Measurements from ENCODE around the gene CRYGS. TPM values are rescaled to one million over a fixed set of nuclear protein-coding genes. Genes with fewer than 3 reads are reported as not detected.
"Not testable (repeated sequence)": the region's sequence is repeated elsewhere in the genome, so short reads cannot be mapped to it uniquely, and the experiment has no call there.

The CRYGS gene
- total and polyA plus RNA-seq, 2 donors (not counting 1 experiment from before 2014, with no cell fraction given) = 3.6 to 10.9 TPM

DNA sequence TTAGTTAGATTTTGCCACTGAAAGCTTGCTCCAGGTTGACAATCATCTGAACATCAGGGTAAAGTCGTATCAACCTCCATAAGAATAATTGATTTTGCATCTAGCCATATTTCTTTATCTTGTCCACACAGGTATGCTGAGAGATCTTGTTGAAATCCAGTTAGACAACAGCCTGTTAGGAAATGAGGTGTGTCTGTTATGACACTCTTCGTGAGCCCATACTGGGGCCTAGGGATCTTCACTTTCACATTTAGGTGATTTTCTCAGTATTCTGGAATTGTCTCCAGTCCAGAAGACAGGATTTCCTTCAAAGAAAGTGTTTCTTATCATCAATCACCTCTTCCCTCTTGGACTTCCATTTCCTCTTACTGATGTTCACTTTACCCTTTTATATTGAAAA, 44.5 kb upstream of the CRYGS start:
- Histone ChIP-seq H3K4me2 (replicated peaks; ENCODE audit: low read depth, low read length, poor library complexity, severe bottlenecking) (no peak overlapping the region), H3K4me3 (ENCODE audit: control extremely low read depth in 1 of 5, extremely low read depth in 1 of 5, insufficient read depth in 1 of 5, low read depth in 2 of 5, low read length in 4 of 5) (no peak overlapping the region), H3K27ac (ENCODE audit: low read length in 2 of 2) (no peak overlapping the region), H3K79me2 (ENCODE audit: control insufficient read depth, insufficient read depth, low read length) (no peaks in the 10 kb centered on the region), H4K20me1 (ENCODE audit: control insufficient read depth, insufficient read depth, low read length, poor library complexity, severe bottlenecking) (no peaks in the 10 kb centered on the region), H3K27me3 (replicated peaks in 1 of 4; ENCODE audit: control extremely low read depth in 1 of 4, control insufficient read depth in 3 of 4, insufficient read depth in 4 of 4, low read length in 3 of 4) (no peaks in the 10 kb centered on the region), H3K4me1 (ENCODE audit: control insufficient read depth in 2 of 2, insufficient read depth in 2 of 2, low read length in 2 of 2) (no peaks in the 10 kb centered on the region), H3K9me3 (ENCODE audit: control extremely low read depth in 1 of 3, control insufficient read depth in 2 of 3, insufficient read depth in 1 of 3, low read length in 2 of 3) (no peaks in the 10 kb centered on the region), H3K36me3 (replicated peaks in 1 of 2; ENCODE audit: control extremely low read depth in 1 of 2, control insufficient read depth in 1 of 2, extremely low read depth in 1 of 2, insufficient read depth in 2 of 2, low read length in 1 of 2) (peaks cover 20 to 25% of the 10 kb centered on the region in 2 experiments), H2AFZ (ENCODE audit: insufficient read depth, low read depth, low read length, poor library complexity, severe bottlenecking) (no peak overlapping the region), H3K9ac (ENCODE audit: low read length) (no peak overlapping the region)
- ChIA-PET POLR2A (no interaction called here), CTCF (interaction anchor here (1.0 kb wide), 1 partner anchor 27 kb away, joined by 3 read pairs; no protein-coding TSS in a partner anchor)
- ATAC-seq (ENCODE audit: low read depth) (no peak), DNase-seq (no peak)
- Mint-ChIP-seq H3K4me3 (no peak overlapping the region), H3K4me1 (no peaks in the 10 kb centered on the region), H3K27ac (no peak overlapping the region), H3K27me3 (no peaks in the 10 kb centered on the region), H3K9me3 (ENCODE audit: insufficient read depth) (no peaks in the 10 kb centered on the region)
- TF ChIP-seq CTCF (IDR thresholded peaks at IDR 0.05) = no peak
- no peak for TF ChIP-seq EZH2 (IDR thresholded peaks at IDR 0.05; ENCODE audit: borderline replicate concordance, insufficient read depth, low read depth, low read length, poor library complexity, severe bottlenecking)
- intact Hi-C loops (cut with micrococcal nuclease) = no loop called here
- 100% methylated on average over 1 of the region's 2 CpGs for WGBS (ENCODE audit: insufficient coverage)

- no peak for TF ChIP-seq CTCF (IDR thresholded peaks at IDR 0.05)
- no peak for TF ChIP-seq EZH2 (IDR thresholded peaks at IDR 0.05; ENCODE audit: borderline replicate concordance, insufficient read depth, low read depth, low read length, poor library complexity, severe bottlenecking)
Measured at GRCh38 chr3:186587183-186587582, 43.0 kb upstream of the CRYGS start.

DNA sequence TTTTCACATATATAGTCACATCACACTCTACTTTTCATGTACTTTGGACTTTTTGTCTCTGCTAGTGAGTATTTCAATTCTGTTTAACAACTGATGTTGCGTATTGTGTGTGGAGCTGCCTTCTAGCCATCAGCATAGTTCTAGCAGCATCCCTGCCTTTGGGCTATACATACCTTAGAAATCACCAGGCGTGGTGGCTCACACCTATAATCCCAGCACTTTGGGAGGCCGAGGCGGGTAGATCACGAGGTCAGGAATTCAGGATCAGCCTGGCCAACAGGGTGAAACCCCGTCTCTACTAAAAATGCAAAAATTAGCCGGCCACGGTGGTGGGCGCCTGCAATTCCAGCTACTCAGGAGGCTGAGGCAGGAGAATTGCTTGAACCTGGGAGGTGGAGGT, 42.1 kb upstream of the CRYGS start:
- H3K79me2 ChIP-seq (ENCODE audit: control insufficient read depth, insufficient read depth, low read length); H3K4me2 ChIP-seq (replicated peaks; ENCODE audit: low read depth, low read length, poor library complexity, severe bottlenecking); ATAC-seq (ENCODE audit: low read depth); DNase-seq; H3K4me3 ChIP-seq (ENCODE audit: control extremely low read depth in 1 of 5, extremely low read depth in 1 of 5, insufficient read depth in 1 of 5, low read depth in 2 of 5, low read length in 4 of 5); POLR2A ChIA-PET; H3K9ac ChIP-seq (ENCODE audit: low read length); H3K27me3 Mint-ChIP-seq; H3K27ac ChIP-seq (ENCODE audit: low read length in 2 of 2); H3K27me3 ChIP-seq (replicated peaks in 1 of 4; ENCODE audit: control extremely low read depth in 1 of 4, control insufficient read depth in 3 of 4, insufficient read depth in 4 of 4, low read length in 3 of 4); H3K4me3 Mint-ChIP-seq; H3K9me3 Mint-ChIP-seq (ENCODE audit: insufficient read depth); intact Hi-C loops (cut with micrococcal nuclease); H2AFZ ChIP-seq (ENCODE audit: insufficient read depth, low read depth, low read length, poor library complexity, severe bottlenecking); H3K27ac Mint-ChIP-seq; H4K20me1 ChIP-seq (ENCODE audit: control insufficient read depth, insufficient read depth, low read length, poor library complexity, severe bottlenecking); H3K9me3 ChIP-seq (ENCODE audit: control extremely low read depth in 1 of 3, control insufficient read depth in 2 of 3, insufficient read depth in 1 of 3, low read length in 2 of 3); H3K4me1 Mint-ChIP-seq; H3K4me1 ChIP-seq (ENCODE audit: control insufficient read depth in 2 of 2, insufficient read depth in 2 of 2, low read length in 2 of 2): not testable (repeated sequence)
- 100% methylated on average over 2 of the region's 9 CpGs for WGBS (ENCODE audit: insufficient coverage)
- peaks cover 38 to 49% of the 10 kb centered on the region in 2 experiments for H3K36me3 ChIP-seq (replicated peaks in 1 of 2; ENCODE audit: control extremely low read depth in 1 of 2, control insufficient read depth in 1 of 2, extremely low read depth in 1 of 2, insufficient read depth in 2 of 2, low read length in 1 of 2)
- CTCF ChIA-PET = interaction anchor here (0.6 to 2.3 kb wide), 4 partner anchors 29 to 1027 kb away, joined by 5 to 10 read pairs (median 6); no protein-coding TSS in a partner anchor

More at GRCh38 chr3:186587183-186587582, 43.0 kb upstream of the CRYGS start:
- Histone ChIP-seq H3K27ac (ENCODE audit: low read length in 2 of 2) (no peak overlapping the region), H3K27me3 (replicated peaks in 1 of 4; ENCODE audit: control extremely low read depth in 1 of 4, control insufficient read depth in 3 of 4, insufficient read depth in 4 of 4, low read length in 3 of 4) (no peaks in the 10 kb centered on the region), H3K79me2 (ENCODE audit: control insufficient read depth, insufficient read depth, low read length) (no peaks in the 10 kb centered on the region), H3K4me1 (ENCODE audit: control insufficient read depth in 2 of 2, insufficient read depth in 2 of 2, low read length in 2 of 2) (no peaks in the 10 kb centered on the region), H3K4me2 (replicated peaks; ENCODE audit: low read depth, low read length, poor library complexity, severe bottlenecking) (no peak overlapping the region), H3K36me3 (replicated peaks in 1 of 2; ENCODE audit: control extremely low read depth in 1 of 2, control insufficient read depth in 1 of 2, extremely low read depth in 1 of 2, insufficient read depth in 2 of 2, low read length in 1 of 2) (peaks cover 32 to 39% of the 10 kb centered on the region in 2 experiments), H3K9me3 (ENCODE audit: control extremely low read depth in 1 of 3, control insufficient read depth in 2 of 3, insufficient read depth in 1 of 3, low read length in 2 of 3) (no peaks in the 10 kb centered on the region), H3K9ac (ENCODE audit: low read length) (no peak overlapping the region), H3K4me3 (ENCODE audit: control extremely low read depth in 1 of 5, extremely low read depth in 1 of 5, insufficient read depth in 1 of 5, low read depth in 2 of 5, low read length in 4 of 5) (no peak overlapping the region), H4K20me1 (ENCODE audit: control insufficient read depth, insufficient read depth, low read length, poor library complexity, severe bottlenecking) (no peaks in the 10 kb centered on the region), H2AFZ (ENCODE audit: insufficient read depth, low read depth, low read length, poor library complexity, severe bottlenecking) (no peak overlapping the region)
- DNase-seq = no peak
- Mint-ChIP-seq H3K27me3 (no peaks in the 10 kb centered on the region), H3K4me1 (no peaks in the 10 kb centered on the region), H3K9me3 (ENCODE audit: insufficient read depth) (no peaks in the 10 kb centered on the region), H3K4me3 (no peak overlapping the region), H3K27ac (no peak overlapping the region)
- POLR2A ChIA-PET = no interaction called here
- no peak for ATAC-seq (ENCODE audit: low read depth)
- CTCF ChIA-PET = interaction anchor here (0.8 to 1.4 kb wide), 2 partner anchors 30 to 87 kb away, joined by 3 to 5 read pairs; no protein-coding TSS in a partner anchor
- intact Hi-C loops (cut with micrococcal nuclease) = no loop called here
